A673 (cell line): ENCODE results near the gene L3MBTL3. TPM values are rescaled to one million over a fixed set of nuclear protein-coding genes. Genes with fewer than 3 reads are reported as not detected.
"Not testable (repeated sequence)": the region's sequence is repeated elsewhere in the genome, so short reads cannot be mapped to it uniquely, and the experiment has no call there.

Experiments used
- BruUV-seq: library from RNA; stranded (reverse); fragments of 400-500 nt; replicated peaks from 2 replicates; lab custom pipeline; 2021; lab: Mats Ljungman, UMichigan
- CTCF ChIA-PET: fragments of 300-600 bp; sonication (Branson Sonifier 250); formaldehyde crosslinking; loops from one replicate; lab custom pipeline; 2022; ENCODE audit warnings: antibody characterized with exemption; lab: Charles Lee
- POLR2A ChIA-PET: fragments of 300-600 bp; sonication (Branson Sonifier 250); formaldehyde crosslinking; loops from one replicate; lab custom pipeline; 2022; ENCODE audit warnings: antibody characterized with exemption; ENCODE audit not compliant: low non-redundant PET; lab: Charles Lee
- DNase-seq: peaks from one replicate; pipeline ENCODE4 v3.0.0-alpha.2; 2015; ENCODE audit warnings: low spot score
- H3K27ac ChIP-seq: fragments of 200-600 bp; sonication (generic); 2 replicates; pipeline ENCODE4 v1.5.1; 2016; ENCODE audit warnings: mixed run types, low read depth, mild to moderate bottlenecking, mixed read lengths, antibody characterized with exemption, low read length; ENCODE audit not compliant: poor library complexity, severe bottlenecking
- H3K27me3 ChIP-seq: fragments of 200-600 bp; sonication (generic); replicated peaks from 2 replicates; pipeline ENCODE4 v1.6.1; 2017; ENCODE audit warnings: mixed run types, low read depth, mild to moderate bottlenecking, mixed read lengths, antibody characterized with exemption, low read length; ENCODE audit not compliant: insufficient read depth, poor library complexity
- H3K36me3 ChIP-seq: fragments of 200-600 bp; sonication (generic); 2 replicates; pipeline ENCODE4 v1.6.1; 2016; ENCODE audit warnings: mixed run types, mild to moderate bottlenecking, mixed read lengths, antibody characterized with exemption, low read length; ENCODE audit not compliant: insufficient read depth, poor library complexity, severe bottlenecking
- H3K4me1 ChIP-seq: fragments of 200-600 bp; sonication (generic); 2 replicates; pipeline ENCODE4 v1.6.1; 2017; ENCODE audit warnings: mixed run types, mild to moderate bottlenecking, mixed read lengths, antibody characterized with exemption, low read length; ENCODE audit not compliant: insufficient read depth, poor library complexity, severe bottlenecking
- H3K4me3 ChIP-seq: fragments of 200-600 bp; sonication (generic); 2 replicates; pipeline ENCODE4 v1.5.1; 2016; ENCODE audit warnings: low read depth, mixed run types, mild to moderate bottlenecking, mixed read lengths, low read length; ENCODE audit not compliant: poor library complexity, severe bottlenecking
- H3K9me3 ChIP-seq: fragments of 200-600 bp; sonication (generic); 2 replicates; pipeline ENCODE4 v1.6.1; 2016; ENCODE audit warnings: mixed run types, low read depth, mild to moderate bottlenecking, mixed read lengths, antibody characterized with exemption, low read length; ENCODE audit not compliant: poor library complexity, severe bottlenecking
- CTCF ChIP-seq: fragments of 300-800, 200-600 bp; sonication (generic); conservative IDR thresholded peaks from 2 replicates; pipeline ENCODE4 v1.5.1; 2017; ENCODE audit warnings: low read depth, mild to moderate bottlenecking, antibody characterized with exemption, low read length, moderate library complexity, mixed read lengths
- EZH2 ChIP-seq: fragments of 200-600 bp; sonication (generic); IDR thresholded peaks from 2 replicates; pipeline ENCODE4 v1.6.1; 2017; ENCODE audit warnings: borderline replicate concordance, low read depth, mild to moderate bottlenecking, mixed read lengths, antibody characterized with exemption, low read length; ENCODE audit not compliant: poor library complexity, severe bottlenecking
- intact Hi-C: fragments of 100-400 bp; cut with micrococcal nuclease; formaldehyde crosslinking; loops from one replicate; pipeline ENCODE4 v1.10.0; 2022; ENCODE audit not compliant: unreplicated experiment
- total RNA-seq: library from RNA; stranded (reverse); gene quantifications from 2 replicates; pipeline ENCODE4 v1.2.3, GENCODE V29; 2021

Gene L3MBTL3
- total RNA-seq, 1 experiment from 2014 or later: 40.8 TPM

GRCh38 chr6:130148181-130148580 lies 129.8 kb downstream of the L3MBTL3 start:
- H3K4me3 ChIP-seq: no peak overlapping the region
- DNase-seq: no peak
- CTCF ChIA-PET: interaction anchor here (0.6 kb wide), 1 partner anchor 9 kb away, joined by 5 read pairs; no protein-coding TSS in a partner anchor
- peaks cover 8% of the 10 kb centered on the region for H3K4me1 ChIP-seq
- no peaks in the 10 kb centered on the region for H3K27me3 ChIP-seq
- no peaks in the 10 kb centered on the region for H3K36me3 ChIP-seq
- H3K9me3 ChIP-seq: no peaks in the 10 kb centered on the region
- intact Hi-C loops: no loop called here
- no TSS peak for BruUV-seq
- no peak overlapping the region for H3K27ac ChIP-seq
- POLR2A ChIA-PET: no interaction called here
- TF ChIP-seq EZH2 (no peak), CTCF (peak; percentile 38)

- H3K4me3 ChIP-seq, H3K4me1 ChIP-seq, POLR2A ChIA-PET, H3K27me3 ChIP-seq, intact Hi-C loops, H3K36me3 ChIP-seq, DNase-seq, H3K9me3 ChIP-seq, BruUV-seq, H3K27ac ChIP-seq: not testable (repeated sequence)
- CTCF ChIA-PET: interaction anchor here (0.6 kb wide), 1 partner anchor 9 kb away, joined by 5 read pairs; no protein-coding TSS in a partner anchor
Measured at GRCh38 chr6:130149016-130149415, 130.6 kb downstream of the L3MBTL3 start.

GRCh38 chr6:130150906-130151305 lies 132.5 kb downstream of the L3MBTL3 start:
- no peaks in the 10 kb centered on the region for H3K9me3 ChIP-seq
- H3K27ac ChIP-seq: no peak overlapping the region
- H3K27me3 ChIP-seq: no peaks in the 10 kb centered on the region
- DNase-seq: peak; percentile 86
- intact Hi-C loops: no loop called here
- ChIA-PET POLR2A (no interaction called here), CTCF (no interaction called here)
- H3K4me3 ChIP-seq: no peak overlapping the region
- TF ChIP-seq CTCF (no peak), EZH2 (no peak)
- BruUV-seq: no TSS peak
- H3K4me1 ChIP-seq: peaks cover 8% of the 10 kb centered on the region
- no peaks in the 10 kb centered on the region for H3K36me3 ChIP-seq

GRCh38 chr6:130152908-130153510 lies 134.6 kb downstream of the L3MBTL3 start:
- H3K27me3 ChIP-seq: no peaks in the 10 kb centered on the region
- no TSS peak for BruUV-seq
- ChIA-PET CTCF (no interaction called here), POLR2A (no interaction called here)
- H3K36me3 ChIP-seq: no peaks in the 10 kb centered on the region
- TF ChIP-seq EZH2: no peak
- H3K27ac ChIP-seq: no peak overlapping the region
- peaks cover 3% of the 10 kb centered on the region for H3K4me1 ChIP-seq
- intact Hi-C loops: no loop called here
- no peak for DNase-seq
- H3K9me3 ChIP-seq: peaks cover 3% of the 10 kb centered on the region
- H3K4me3 ChIP-seq: no peak overlapping the region
